HG03135 (cell line): ENCODE data around the gene ATP13A1.
A peak's percentile ranks its signal among the peaks of the same experiment; 100 is the strongest.

ENCODE experiments used
- ATAC-seq: cut with Tn5 transposase; IDR thresholded peaks from one replicate; pipeline ENCODE4 v1.9.1; 2021; ENCODE audit warnings: mild to moderate bottlenecking, moderate library complexity; ENCODE audit not compliant: unreplicated experiment

ATP13A1 gene

DNA sequence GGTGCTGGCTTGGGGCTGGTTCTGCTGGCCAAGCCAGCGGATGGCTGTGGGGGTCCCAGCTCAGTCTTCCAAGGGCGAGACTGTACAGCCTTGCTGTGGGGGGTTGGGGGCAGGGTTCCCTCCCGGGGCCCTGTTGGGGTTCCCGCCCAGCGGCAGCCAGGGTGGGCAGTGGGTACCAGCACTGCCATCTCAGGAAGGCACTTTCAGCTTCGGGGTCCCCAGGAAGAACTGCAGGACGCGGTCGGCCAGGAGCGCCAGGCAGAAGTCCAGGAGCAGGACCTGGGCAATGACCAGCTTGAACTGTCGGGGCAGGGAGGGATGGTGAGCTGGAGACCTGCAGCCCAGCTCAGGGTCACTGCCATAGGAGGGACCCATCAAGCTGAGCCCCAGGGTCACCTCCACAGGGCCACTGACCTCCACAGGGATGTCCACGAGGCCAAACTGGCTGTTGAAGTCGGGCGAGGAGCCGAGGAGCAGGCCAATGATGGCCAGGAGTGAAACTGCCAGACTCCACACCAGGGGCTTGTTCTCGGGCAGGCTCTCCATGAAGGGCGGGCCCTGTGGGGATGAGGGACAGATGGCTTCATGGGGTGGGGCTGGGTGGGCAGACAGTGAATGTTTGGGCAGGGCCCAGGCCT, 18.1 kb downstream of the ATP13A1 start:
- no peak for ATAC-seq

- no peak for ATAC-seq
These were observed 19.5 kb downstream of the ATP13A1 start for GRCh38 chr19:19644054-19644388.

DNA sequence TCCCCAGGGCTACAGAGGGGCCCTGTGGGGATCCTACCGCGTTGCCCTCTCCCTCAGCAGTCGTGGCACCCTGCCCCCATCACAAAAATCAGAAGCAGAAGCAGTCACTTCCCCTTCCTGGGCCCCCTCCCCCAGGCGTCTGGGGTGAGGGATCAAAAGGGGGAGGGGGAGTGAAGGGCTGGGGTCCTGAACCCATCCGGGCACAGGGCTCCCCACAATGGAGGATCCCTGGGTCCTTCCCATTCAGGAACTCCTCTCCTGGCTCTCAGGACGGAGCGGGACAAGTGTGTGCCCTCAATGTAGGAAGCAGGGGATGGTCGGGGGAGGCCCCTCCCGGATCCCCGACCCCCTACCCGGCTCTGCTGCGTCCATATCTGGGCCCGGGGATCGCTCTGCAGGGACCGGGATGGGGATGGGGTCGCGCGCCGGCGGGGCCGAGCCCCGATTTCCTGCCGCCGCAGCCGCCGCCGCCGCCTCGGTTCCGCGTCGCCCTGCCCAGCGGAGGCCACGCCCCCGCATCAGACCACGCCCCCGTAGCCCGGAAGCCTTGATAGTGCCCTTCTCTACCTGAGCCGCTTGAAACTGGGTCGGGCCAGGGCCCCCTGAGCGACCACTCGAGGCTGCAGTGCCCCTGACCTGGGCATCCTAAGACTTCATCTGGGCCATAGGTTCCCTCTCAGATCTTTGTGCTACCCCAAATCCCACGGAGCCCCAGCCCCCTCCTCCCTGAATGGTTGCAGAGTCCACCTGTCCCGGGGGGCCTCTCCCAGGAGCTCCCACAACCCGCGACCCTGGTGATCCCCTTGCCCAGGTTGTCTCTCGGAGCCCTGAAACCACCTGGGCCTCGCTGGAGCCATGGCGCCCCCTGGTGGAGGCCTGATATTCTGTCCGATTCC, 20.1 kb downstream of the ATP13A1 start, which contains the start of gene GMIP:
Gene GMIP, minus strand, starts transcription at position 500 of the 896 bp plus-strand sequence. Its CDS starts 128 bp downstream, at position 372.
- peak; percentile 78 for ATAC-seq

- ATAC-seq: no peak
These were observed 20.8 kb downstream of the ATP13A1 start for GRCh38 chr19:19642506-19643157.

DNA sequence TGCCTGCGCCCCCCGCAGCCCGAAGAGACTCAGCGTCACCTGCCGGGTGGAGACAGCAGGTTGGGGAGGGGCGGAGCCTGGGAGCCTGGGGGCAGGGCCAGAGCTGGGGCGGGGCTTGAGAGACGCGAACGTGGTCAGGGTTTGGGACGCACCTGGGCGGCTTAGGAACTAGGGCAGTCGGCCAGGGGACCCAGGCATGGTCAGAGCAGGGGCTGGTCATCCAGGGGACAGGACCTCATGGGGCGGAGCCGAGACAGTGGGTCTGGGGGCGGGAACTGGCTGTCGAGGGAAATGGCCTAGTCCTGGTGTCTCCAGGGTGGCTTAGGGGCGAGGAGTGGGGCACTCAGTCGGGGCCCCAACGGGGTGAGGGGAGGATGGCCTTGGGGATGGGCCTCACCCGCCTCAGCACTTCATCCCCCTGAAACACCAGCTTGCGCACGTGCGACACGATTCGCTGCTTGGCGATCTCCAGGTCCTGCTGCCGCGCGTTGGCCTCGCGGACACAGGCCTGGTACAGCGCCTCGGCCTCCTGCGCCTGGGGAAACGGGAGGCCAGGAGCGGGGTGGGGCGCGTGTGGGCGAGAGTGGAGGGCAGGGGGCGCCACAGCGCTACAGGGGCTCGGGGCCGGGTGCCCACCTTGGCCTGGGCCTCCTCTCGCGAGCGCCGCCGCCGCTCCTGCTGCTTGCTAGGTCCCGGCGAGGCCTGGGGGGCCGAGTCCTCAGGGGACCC, 25.8 kb downstream of the ATP13A1 start:
- no peak for ATAC-seq

DNA sequence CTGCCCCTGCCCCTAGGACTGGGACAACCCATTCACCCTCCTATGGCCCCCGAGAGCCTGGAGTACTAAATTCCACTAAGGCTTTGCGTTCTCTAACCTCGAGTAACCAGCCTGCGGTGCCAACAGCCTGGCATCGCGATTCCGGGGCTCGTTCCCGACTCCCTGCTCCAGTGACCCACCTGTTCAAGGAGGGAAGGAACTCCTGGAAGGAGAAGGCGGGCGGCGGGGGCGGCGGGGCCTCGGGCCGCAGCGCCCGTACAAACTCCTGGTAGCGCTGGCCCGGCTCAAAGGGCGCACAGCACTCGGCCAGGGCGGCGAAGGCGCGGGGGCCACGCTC, 26.3 kb downstream of the ATP13A1 start:
- no peak for ATAC-seq

GRCh38 chr19:19636573-19637185, 26.8 kb downstream of the ATP13A1 start:
- no peak for ATAC-seq

DNA sequence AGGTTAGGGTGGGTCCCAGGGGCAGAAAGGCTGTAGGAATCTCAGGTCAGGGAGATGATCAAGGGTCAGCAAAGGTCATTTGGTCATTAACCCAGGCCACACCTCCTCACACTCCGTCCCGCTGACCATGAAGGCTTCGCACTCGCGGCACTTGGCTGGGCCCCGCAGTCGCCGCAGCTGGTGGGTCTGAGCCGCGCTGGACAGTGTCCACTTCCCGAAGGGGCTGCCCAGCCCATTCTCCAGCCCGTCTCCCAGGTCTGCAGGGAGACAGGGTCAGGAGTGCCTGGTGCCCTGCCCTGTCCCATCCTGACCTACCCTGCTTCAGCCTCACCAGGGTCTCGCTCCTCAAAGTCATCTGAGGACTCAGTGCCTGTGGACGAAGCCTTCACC, 28.2 kb downstream of the ATP13A1 start:
- ATAC-seq: no peak

- no peak for ATAC-seq
These were observed 28.8 kb downstream of the ATP13A1 start for GRCh38 chr19:19634516-19635312.

GRCh38 chr19:19633711-19634515, 29.6 kb downstream of the ATP13A1 start:
- no peak for ATAC-seq

DNA sequence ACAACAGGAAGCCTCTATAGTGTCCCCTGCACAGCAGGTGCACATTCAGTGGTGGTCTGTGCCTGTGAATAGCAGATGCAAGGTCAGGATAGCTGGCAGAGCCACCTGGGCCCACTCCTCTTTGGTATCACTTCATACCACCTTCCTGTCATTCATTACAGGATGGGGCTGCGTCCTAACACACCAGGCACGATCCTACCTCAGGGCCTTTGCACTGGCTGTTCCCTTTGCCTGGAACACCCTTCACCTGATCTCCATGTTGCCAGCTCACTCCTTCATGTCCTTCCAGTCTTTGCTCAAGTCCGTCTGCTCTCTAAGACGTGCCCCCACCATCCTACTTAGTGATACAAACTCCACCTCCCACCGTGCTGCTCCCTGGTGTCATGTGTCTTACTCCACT, 30.8 kb downstream of the ATP13A1 start:
- ATAC-seq: no peak

DNA sequence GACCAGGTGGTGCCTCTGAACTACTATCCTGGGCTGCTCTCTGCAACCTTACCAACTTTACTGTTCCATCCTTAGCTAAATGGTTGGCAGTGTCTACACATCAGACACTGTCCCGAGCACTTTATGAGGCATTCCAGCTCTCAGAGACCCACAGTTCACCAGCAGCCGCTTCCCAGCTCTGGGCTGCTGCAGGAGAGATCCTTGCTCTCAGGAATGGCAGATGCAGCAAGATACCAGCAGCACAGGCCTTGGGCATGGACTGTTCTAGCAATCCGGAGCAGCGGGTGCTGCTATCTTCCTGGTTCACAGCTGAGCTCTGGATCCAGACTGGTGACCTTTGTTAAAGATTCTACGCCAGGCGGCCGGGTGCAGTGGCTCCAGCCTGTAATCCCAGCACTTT, 32.1 kb downstream of the ATP13A1 start:
- ATAC-seq: no peak

DNA sequence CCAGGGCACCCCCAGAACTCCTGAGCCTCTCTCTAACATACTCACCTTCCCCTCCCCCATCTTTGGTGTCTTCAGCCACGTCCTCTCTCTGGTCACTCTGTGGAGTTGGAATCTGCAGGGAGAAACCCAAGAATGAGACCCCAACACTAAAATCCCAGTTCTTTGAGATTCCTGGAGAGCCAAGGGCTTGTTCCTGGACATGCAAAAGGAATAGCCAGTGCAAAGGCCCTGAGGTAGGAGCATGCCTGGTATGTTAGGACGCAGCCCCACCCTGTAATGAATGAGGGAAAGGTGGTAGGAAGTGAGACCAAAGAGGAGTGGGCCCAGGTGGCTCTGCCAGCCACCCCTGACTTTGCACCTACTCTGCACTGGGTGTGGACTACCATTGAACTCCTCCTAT, 33.0 kb downstream of the ATP13A1 start:
- no peak for ATAC-seq

GRCh38 chr19:19630062-19630414, 33.4 kb downstream of the ATP13A1 start:
- ATAC-seq: no peak

DNA sequence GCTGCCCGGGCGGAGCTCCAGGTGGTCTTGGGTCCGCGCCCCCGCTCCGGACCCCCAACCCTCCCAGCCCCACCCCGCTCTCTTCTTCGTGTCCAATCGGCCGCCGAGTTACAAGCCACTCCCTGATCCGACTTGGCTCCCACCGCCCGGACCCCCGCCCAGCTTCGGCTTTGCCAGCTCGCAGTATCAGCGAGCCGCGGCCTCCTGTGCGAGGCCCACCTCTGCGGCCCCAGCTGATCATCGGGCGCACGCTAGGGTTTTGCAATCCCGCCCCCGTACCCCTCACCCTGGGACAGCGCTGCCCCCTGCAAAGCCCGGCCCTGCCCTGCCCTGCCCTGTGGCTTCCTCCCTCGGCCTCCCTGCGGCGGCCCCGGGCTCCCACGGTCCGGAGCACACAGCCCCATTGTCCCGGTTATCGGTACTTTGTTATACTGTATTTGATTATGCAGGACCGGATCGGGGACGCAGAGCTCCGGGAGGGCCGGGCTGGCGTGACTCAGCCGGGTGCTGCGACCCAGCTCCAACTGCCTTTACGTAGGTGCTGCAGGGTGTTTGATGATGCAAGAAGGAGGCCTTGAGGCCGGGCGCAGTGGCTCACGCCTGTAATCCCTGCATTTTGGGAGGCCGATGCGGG, 34.9 kb downstream of the ATP13A1 start:
- no peak for ATAC-seq

DNA sequence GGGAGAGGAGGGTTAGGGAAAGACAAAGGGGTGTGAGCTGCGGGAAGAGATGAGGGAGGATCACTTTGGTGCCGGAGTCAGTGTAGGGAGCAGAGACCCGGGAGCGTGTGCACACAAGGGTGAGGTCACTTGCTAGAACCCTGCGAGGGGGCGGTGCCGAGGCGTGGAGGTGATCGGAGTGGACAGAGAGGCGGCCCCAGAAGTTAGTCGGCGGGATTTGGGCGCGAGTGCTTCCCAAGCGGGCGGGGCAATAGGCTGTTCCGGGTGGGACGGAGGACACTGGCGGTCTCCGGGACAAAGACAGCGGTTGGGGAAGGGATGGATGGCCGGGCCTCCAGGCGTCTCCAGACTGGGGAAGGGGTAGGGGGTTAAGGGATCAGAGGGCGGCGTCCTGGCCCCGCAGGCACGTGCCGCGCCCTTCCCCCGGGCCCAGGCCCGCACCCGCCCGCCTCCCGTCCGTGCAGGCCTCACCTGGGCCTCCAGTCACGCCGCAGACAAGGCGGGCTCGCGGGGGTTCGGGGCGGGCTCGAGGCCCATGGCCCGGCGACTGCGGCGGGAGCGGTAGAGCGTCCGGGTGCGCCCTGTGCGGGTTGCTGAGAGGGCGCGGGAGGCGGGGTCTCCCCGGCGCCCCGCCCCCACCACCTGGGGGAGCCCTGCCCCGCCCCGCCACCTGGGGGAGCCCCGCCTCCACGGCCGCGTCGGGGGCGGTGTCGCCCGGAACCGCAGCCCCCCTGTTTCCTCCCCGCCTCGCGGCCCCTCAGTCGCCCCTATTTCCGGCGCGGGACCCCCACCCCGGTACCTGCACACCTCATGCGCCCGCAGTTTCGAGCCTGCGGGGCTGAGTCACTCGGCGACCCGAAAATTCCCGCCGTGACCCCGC, 35.6 kb downstream of the ATP13A1 start, which contains the start of gene LPAR2:
Gene LPAR2, minus strand, starts transcription at position 600 of the 880 bp plus-strand sequence. CDS start 945 bp downstream, outside the sequence.
- ATAC-seq: peak; percentile 51
